ENCODE measurements around the gene EPG5. TPM values are rescaled to one million over a fixed set of nuclear protein-coding genes. Genes with fewer than 3 reads are reported as not detected.

EPG5 gene
- total and polyA plus RNA-seq, 2 donors (not counting 3 experiments of a cell fraction or from before 2014, with no cell fraction given) = 16.7 to 25.6 TPM

DNA sequence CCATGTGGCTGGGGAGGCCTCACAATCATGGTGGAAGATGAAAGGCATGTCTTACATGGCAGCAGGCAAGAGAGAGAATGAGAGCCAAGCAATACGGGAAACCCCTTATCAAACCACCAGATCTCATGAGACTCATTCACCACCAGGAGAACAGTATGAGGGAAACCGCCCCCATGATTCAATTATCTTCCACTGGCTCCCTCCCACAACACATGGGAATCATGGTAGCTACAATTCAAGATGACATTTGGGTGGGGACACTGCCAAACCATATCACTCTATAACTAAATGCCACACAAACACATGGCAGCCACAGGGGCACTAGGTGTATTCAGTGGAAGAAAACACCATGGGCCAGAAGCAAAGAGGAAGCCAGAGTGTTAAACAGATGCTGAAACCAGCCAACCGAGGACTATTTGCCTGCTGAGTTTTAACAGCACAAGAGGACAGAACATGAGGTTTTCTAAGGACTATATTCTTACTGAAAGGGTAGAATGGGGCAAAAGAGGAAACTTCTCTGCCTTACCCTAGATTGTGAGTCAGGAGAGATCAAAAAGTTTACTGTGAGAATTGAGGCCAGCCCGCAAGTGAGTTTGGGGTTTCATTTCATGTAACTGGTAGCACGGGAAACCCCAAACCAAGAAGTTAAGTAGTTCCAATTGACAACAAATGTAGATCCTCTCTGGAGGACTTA, 92.5 kb downstream of the EPG5 start:
- no peaks in the 10 kb centered on the region for H3K79me2 ChIP-seq (ENCODE audit: control insufficient read depth, insufficient read depth, low read length)
- H3K4me3 ChIP-seq (replicated peaks in 1 of 3; ENCODE audit: insufficient read depth in 1 of 3, low read depth in 1 of 3, low read length in 3 of 3) = no peak overlapping the region
- dilution Hi-C loops (cut with MboI; ENCODE audit: extremely low pct_ligation_motif_present, low sequenced_read_pairs) = no loop called here
- H2AFZ ChIP-seq (ENCODE audit: low read depth, low read length) = no peak overlapping the region
- DNase-seq (ENCODE audit: low read depth, low spot score) (no peak), FAIRE-seq (no peak)
- TF ChIP-seq, protein P1, sequence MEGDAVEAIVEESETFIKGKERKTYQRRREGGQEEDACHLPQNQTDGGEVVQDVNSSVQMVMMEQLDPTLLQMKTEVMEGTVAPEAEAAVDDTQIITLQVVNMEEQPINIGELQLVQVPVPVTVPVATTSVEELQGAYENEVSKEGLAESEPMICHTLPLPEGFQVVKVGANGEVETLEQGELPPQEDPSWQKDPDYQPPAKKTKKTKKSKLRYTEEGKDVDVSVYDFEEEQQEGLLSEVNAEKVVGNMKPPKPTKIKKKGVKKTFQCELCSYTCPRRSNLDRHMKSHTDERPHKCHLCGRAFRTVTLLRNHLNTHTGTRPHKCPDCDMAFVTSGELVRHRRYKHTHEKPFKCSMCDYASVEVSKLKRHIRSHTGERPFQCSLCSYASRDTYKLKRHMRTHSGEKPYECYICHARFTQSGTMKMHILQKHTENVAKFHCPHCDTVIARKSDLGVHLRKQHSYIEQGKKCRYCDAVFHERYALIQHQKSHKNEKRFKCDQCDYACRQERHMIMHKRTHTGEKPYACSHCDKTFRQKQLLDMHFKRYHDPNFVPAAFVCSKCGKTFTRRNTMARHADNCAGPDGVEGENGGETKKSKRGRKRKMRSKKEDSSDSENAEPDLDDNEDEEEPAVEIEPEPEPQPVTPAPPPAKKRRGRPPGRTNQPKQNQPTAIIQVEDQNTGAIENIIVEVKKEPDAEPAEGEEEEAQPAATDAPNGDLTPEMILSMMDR (IDR thresholded peaks at IDR 0.05; ENCODE audit: extremely low read depth in 1 of 2, insufficient read depth in 1 of 2, low read depth in 1 of 2, low read length in 2 of 2) = no peak
- TF ChIP-seq POLR2A (IDR thresholded peaks at IDR 0.05; ENCODE audit: low read depth, low read length) (no peak), FOS (IDR thresholded peaks at IDR 0.05; ENCODE audit: borderline replicate concordance, insufficient read depth, low read length) (no peak), POLR2AphosphoS5 (IDR thresholded peaks at IDR 0.05; ENCODE audit: insufficient read depth, low read depth, low read length) (no peak), EZH2 (IDR thresholded peaks at IDR 0.05; ENCODE audit: borderline replicate concordance, low read depth, low read length, severe bottlenecking) (no peak), MYC (IDR thresholded peaks at IDR 0.05; ENCODE audit: low read depth, low read length) (no peak), GATA2 (IDR thresholded peaks at IDR 0.05; ENCODE audit: insufficient read depth, insufficient read length, low read depth, low read length) (no peak)
- TF ChIP-seq, protein P2, sequence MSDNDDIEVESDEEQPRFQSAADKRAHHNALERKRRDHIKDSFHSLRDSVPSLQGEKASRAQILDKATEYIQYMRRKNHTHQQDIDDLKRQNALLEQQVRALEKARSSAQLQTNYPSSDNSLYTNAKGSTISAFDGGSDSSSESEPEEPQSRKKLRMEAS (IDR thresholded peaks at IDR 0.05; ENCODE audit: insufficient read depth, insufficient read length) = no peak
- BruUV-seq (replicated peaks) = no TSS peak
- H3K27ac ChIP-seq (ENCODE audit: insufficient read depth, low read depth, low read length) = no peak overlapping the region
- H3K9me1 ChIP-seq (replicated peaks; ENCODE audit: control insufficient read depth, extremely low read depth, insufficient read depth, low read length) = no peaks in the 10 kb centered on the region
- no peak overlapping the region for H3K4me2 ChIP-seq (ENCODE audit: insufficient read depth, low read length)
- no peaks in the 10 kb centered on the region for H3K4me1 ChIP-seq (ENCODE audit: control insufficient read depth, extremely low read depth, insufficient read depth, low read length)
- no peaks in the 10 kb centered on the region for H3K9me3 ChIP-seq (replicated peaks; ENCODE audit: control insufficient read depth, insufficient read depth, low read length)
- CTCF ChIA-PET = no interaction called here
- intact Hi-C loops (cut with micrococcal nuclease) = no loop called here
- POLR2A ChIA-PET = no interaction called here
- no peaks in the 10 kb centered on the region for H3K27me3 ChIP-seq (ENCODE audit: control insufficient read depth in 2 of 2, insufficient read depth in 2 of 2, low read length in 2 of 2)
- H3K36me3 ChIP-seq (ENCODE audit: control insufficient read depth in 2 of 2, extremely low read depth in 1 of 2, insufficient read depth in 2 of 2, low read length in 2 of 2) = peaks cover 5 to 6% of the 10 kb centered on the region in 2 experiments
- no peaks in the 10 kb centered on the region for H4K20me1 ChIP-seq (replicated peaks; ENCODE audit: control insufficient read depth, extremely low read depth, insufficient read depth, low read length)
- no peak overlapping the region for H3K9ac ChIP-seq (replicated peaks; ENCODE audit: extremely low read depth, insufficient read depth, low read length)
